GM11168 (cell line): ENCODE results near the gene FLT4.

Experiments used
- in situ Hi-C: fragments of 300-500 bp; cut with MboI; formaldehyde crosslinking; loops from one replicate; pipeline ENCODE4 v1.12.0; 2022; ENCODE audit warnings: low sequenced_read_pairs; ENCODE audit not compliant: unreplicated experiment

FLT4 gene

GRCh38 chr5:180595381-180596114 is 53.9 kb downstream of the FLT4 start:
- in situ Hi-C loops: no loop called here

DNA sequence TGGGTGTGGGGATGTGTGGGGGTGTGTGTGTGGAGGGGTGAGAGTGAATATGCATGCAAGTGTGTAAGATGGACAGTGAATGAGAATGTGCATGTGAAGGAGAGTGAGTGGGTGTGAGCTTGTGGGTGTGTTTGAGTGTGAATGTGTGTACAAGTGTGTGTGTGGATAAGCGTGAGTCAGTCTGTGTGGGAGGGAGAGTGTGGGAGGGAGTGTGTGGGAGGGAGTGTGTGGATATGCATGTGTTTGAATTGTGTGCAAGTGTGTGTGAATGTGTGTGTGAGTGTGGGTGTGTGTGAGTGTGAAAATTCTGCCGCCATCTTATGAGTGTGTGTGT is 54.4 kb downstream of the FLT4 start:
- in situ Hi-C loops: no loop called here

- in situ Hi-C loops: no loop called here
Observed at GRCh38 chr5:180594311-180595045, 54.9 kb downstream of the FLT4 start.

DNA sequence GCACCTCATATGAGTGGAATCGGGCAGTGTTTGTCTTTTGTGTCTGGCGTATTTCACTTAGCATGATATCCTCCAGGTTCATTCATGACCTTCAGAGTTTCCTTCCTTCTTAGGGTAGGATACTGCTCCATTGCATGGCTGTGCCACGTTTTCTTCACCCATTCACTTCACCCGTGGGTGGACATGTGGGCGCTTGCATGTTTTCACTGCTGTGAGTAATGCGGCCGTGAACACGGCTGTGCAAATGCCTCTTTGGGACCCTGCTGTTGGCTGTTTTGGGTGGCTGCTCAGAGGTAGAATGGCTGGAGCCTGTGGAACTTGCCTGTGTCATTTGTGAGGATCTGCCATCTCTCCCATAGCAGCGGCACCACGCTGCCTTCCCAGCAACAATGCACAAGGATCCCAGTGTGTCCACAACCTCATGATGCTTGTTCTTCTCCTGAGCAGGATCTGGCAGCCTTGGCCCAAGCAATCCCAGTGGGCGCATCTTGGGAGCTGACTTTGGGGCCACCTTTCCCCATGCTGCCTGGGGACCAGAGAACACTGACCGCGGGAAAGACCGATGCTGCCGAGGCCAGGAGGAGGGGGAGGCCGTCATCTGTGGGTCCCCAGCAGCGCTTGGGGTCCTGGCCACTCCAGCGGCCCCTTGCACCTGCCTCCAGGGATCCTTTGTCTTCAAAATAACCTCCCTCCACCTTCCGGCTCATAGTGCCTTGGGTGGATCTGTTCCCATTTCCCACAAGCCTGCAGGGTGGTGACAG is 55.8 kb downstream of the FLT4 start:
- in situ Hi-C loops: no loop called here

GRCh38 chr5:180592176-180592575 is 57.2 kb downstream of the FLT4 start:
- in situ Hi-C loops: no loop called here

- in situ Hi-C loops: no loop called here
Observed at GRCh38 chr5:180591311-180591887, 58.0 kb downstream of the FLT4 start, which contains the start of gene SCGB3A1. SCGB3A1 (minus strand) TSS chr5:180591499; CDS start chr5:180591462, 37 bp downstream.

DNA sequence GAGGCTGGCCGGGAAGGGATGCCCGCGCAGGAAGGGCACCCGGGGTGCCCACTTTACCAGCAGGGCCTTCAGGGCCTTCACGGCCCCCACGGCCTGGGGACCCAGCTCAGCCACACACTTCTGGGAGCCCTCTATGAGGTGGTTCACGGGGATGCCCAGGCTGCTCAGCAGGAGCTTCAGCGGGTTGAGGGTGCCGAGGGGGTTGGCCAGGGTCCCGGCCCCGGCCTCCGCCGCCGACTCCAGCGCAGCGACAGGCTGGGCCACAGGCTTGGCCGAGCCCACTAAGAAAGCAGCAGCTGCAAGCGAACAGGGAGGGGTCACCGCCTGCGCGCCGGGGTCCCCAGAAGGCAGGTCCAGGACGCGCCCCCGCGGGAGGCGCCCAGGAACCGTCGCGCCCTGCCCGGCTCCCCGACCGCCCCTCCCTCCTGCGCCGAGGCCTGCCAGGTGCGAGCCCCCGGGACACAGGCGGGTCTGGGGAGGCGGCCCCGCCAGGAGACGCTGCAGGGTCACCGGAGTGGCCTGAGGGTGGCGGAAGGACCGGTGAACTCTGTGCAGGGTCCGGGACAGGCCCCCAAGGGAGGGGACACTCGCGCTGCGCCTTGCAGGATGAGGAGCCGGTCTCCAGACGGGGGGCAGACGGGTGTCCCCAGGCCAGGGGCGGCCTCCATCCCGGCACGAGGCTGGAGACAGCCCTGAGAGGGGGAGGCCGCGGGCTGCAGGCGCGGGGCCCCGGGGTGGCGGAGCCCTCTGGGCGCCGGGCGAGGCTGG is 58.7 kb downstream of the FLT4 start:
- in situ Hi-C loops: no loop called here

- in situ Hi-C loops: no loop called here
Observed at GRCh38 chr5:180589771-180590542, 59.4 kb downstream of the FLT4 start.

- in situ Hi-C loops: no loop called here
Observed at GRCh38 chr5:180586870-180587269, 62.5 kb downstream of the FLT4 start.

GRCh38 chr5:180586204-180586603 is 63.2 kb downstream of the FLT4 start:
- in situ Hi-C loops: no loop called here

- in situ Hi-C loops: no loop called here
Observed at GRCh38 chr5:180583738-180584137, 65.7 kb downstream of the FLT4 start.

GRCh38 chr5:180580681-180581080 is 68.7 kb downstream of the FLT4 start:
- in situ Hi-C loops: no loop called here

GRCh38 chr5:180575571-180575970 is 73.8 kb downstream of the FLT4 start:
- in situ Hi-C loops: no loop called here

GRCh38 chr5:180568914-180569313 is 80.5 kb downstream of the FLT4 start:
- in situ Hi-C loops: no loop called here

- in situ Hi-C loops: no loop called here
Observed at GRCh38 chr5:180563994-180564393, 85.4 kb downstream of the FLT4 start.

DNA sequence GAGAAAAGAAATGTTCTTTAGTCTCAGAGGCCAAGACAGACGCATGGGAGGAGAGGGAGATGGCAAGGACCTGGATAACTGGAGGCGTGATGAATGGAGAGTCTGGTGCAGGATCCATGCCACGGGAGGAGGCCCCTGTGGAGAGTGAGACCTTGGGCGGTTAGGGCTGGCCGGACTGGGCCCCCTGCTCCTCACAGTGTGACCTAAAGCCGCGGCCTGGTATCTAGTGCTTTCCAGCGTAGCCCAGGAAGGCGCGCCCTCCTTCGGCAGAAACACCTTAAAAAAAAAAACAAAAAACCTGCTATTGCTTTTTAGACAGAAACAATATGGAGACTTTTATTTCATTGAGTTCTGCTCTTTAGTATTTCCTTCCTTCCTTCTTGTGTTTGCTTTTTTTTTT is 91.2 kb downstream of the FLT4 start:
- in situ Hi-C loops: no loop called here

- in situ Hi-C loops: no loop called here
Observed at GRCh38 chr5:180557217-180557809, 92.1 kb downstream of the FLT4 start.

DNA sequence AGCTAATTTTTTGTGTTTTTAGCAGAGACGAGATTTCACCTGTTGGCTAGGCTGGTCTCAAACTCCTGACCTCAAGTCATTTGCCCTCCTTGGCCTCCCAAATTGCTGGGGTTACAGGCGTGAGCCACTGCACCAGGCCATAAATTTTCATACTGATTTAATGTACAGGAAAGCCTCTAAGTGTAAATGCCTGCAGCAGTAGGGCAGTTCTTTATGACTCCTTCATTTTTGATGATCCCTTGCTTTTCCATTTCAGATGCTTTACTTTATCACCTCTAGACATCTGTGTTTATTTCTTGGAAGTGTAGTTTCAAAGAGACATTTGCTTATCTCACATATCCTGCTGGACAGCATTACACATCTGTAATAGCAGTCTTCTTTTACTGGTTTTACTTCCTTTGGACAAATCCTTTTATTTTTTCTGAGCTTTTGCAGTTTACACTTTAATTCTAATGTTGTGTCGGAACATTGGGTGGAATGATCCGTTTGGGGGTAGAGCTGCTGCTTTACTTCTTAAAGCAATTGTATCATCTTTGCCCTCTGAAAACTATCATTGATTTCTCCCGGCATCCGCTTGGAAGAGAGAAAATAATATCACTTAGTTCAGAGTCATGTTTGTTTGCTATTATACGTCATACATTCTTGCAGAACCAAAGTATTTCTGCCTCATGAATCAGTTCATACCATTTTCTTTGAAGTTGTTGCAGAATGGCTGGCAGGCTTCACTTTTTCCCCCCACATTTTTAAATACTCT is 94.1 kb downstream of the FLT4 start:
- in situ Hi-C loops: no loop called here
